ENCODE results near the gene DHX29.

GRCh38 chr5:55222092-55222984 lies 85.2 kb downstream of the DHX29 start:
- no peak for TF ChIP-seq REST (IDR thresholded peaks at IDR 0.05)
- no peak for TF ChIP-seq EGR1 (IDR thresholded peaks at IDR 0.05; ENCODE audit: low read depth in 2 of 2)
- TF ChIP-seq CTCF (IDR thresholded peaks at IDR 0.05; ENCODE audit: low read depth, low read length, missing input control), result no peak
- TF ChIP-seq ATF3 (IDR thresholded peaks at IDR 0.05), result no peak
- no peak for TF ChIP-seq ZBTB33 (IDR thresholded peaks at IDR 0.05)
- TF ChIP-seq YY1 (IDR thresholded peaks at IDR 0.05), result no peak
- no peak for TF ChIP-seq SP1 (IDR thresholded peaks at IDR 0.05)
- TF ChIP-seq TAF1 (conservative IDR thresholded peaks at IDR 0.05), result no peak
- no peak for TF ChIP-seq MAX (IDR thresholded peaks at IDR 0.05)
- TF ChIP-seq RAD21 (IDR thresholded peaks at IDR 0.05), result no peak
- no peak for TF ChIP-seq JUND (IDR thresholded peaks at IDR 0.05)

All from liver (tissue), 3 donors.